GM21360 (cell line): ENCODE measurements around the gene RFX5.

ENCODE experiments used
- ATAC-seq: cut with Tn5 transposase; IDR thresholded peaks from one replicate; pipeline ENCODE4 v1.9.1; 2021; ENCODE audit warnings: mild to moderate bottlenecking, moderate library complexity; ENCODE audit not compliant: unreplicated experiment

The RFX5 gene

DNA sequence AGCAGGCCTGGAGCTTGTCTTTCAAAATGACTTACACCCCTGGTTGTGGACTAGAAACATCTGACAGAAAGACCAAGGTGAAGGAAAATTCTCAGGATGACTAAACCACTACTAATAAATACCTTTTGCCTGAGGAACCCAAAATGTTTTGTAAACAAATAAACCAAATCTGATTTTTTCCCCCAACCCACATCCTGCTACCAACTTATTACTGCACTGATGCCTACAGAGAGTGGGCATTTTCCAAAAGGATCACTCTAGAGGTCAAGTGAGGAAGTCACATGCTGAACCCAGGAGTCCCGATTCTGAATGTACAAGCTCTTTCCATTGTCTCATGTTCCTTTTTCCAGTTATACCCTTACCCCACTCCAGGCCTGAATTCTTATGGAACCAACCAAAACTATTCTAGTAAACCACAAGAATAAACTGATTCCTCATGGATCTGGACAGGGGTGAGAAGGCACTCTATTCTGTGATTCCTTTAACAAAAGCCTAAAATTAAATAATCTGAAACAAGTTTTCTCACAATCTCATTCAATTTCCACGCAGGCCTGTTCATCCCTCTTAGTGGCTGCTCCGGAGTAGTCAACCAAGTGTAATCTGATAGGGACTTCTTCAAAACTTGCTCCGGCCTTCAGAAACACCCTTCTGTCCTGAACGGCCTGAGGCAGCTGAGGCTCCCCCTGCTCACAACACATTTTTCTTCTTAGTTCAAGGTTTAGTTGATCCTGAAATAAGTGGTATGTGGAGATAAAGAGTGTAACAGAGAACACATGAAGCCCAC is 21.2 kb downstream of the RFX5 start:
- ATAC-seq: no peak

DNA sequence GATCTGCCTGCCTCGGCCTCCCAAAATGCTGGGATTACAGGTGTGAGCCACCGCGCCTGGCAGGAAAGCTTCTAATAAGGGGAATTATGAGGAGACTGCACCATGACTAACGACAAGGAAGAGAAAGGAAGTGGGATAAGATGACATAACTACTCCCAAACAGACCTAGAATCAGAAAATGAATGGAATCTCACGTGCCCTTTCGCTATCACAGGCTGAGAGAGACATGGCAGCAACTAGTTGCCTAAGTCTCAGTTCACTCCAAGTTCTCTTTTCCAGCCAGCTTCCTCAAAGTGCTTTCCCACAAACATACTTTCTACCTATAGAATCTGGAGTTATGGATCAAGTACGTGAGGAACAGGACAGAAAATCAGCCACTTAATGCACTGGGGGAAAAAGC is 21.8 kb downstream of the RFX5 start:
- no peak for ATAC-seq

GRCh38 chr1:151324390-151324930 is 22.6 kb downstream of the RFX5 start:
- no peak for ATAC-seq

- ATAC-seq: no peak
These were observed 28.1 kb downstream of the RFX5 start for GRCh38 chr1:151318975-151319374.

DNA sequence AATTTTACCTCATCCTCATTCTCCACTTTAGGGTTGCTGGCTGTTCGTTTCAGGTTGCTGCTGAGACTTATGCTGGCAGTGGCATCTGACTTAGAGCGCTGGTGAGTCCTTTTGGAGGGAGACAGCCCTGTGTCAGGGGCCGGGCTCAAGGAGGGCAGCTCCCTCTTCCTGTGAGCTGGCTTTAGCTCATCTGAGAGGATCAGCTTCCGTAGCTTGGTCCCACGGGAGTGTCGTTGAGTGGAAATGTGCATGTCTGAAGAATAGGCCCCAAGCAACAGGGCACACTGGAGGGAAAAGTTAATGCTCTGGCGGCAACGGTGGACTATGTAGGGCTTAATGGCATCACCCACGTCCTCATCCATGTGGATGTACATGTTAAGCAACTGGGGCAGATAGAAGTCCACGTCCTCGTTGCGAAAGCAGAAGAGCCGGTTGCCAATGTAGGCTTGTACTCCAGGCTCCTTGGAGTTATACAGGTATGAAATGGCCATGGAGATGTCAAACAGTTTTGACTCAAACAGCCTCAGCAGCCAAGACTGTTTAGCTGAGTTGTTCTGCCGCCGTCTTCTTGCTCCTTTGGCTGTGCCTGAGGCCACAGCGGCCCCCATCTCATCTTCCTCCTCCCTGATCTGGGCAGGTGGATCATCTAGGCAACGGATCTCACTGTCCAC is 31.4 kb downstream of the RFX5 start:
- ATAC-seq: no peak

- no peak for ATAC-seq
These were observed 32.7 kb downstream of the RFX5 start for GRCh38 chr1:151314137-151314875.

DNA sequence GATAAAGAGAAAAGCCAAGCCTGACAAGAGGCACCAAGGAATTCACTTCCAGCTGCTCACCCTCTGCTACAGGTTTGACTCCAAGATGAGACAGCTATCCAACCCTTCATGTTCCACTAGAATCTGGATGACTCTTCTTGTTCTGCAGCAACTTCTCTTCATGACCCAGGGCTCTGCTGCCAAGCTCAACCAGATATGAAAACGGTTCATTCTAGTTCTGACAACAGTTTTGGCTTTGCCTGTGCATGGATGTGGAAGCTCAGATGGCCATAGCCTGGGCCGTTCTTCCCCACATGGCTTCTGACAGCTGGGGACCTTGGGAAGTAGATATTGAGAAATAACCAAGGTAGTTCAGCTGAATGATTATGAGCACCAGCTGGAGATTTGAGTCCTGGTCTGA is 33.6 kb downstream of the RFX5 start:
- no peak for ATAC-seq

DNA sequence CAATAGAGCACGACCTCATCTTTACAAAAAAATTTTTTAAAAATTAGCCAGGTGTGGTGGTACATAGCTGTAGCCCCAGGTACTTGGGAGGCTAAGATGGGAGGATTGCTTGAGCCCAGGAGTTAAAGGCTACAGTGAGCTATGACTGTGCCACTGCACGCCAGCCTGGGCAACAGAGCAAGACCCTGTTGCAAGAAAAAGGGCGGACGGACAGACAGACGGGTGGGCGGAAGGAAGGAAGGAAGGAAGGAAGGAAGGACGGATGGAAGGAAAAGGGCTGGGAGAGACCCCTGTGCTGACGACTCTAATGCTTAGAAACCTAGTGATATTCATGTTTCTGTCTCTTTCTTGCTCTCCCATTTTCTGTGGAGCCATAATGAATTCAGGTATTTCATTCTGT is 34.2 kb downstream of the RFX5 start:
- no peak for ATAC-seq

GRCh38 chr1:151312411-151312810 is 34.6 kb downstream of the RFX5 start:
- ATAC-seq: no peak

- ATAC-seq: no peak
These were observed 35.3 kb downstream of the RFX5 start for GRCh38 chr1:151311589-151312331.

- no peak for ATAC-seq
These were observed 36.0 kb downstream of the RFX5 start for GRCh38 chr1:151311011-151311410.

- ATAC-seq: no peak
These were observed 37.2 kb downstream of the RFX5 start for GRCh38 chr1:151309811-151310323.

- no peak for ATAC-seq
These were observed 52.1 kb downstream of the RFX5 start for GRCh38 chr1:151294742-151295462.

- no peak for ATAC-seq
These were observed 54.0 kb downstream of the RFX5 start for GRCh38 chr1:151293093-151293492.

DNA sequence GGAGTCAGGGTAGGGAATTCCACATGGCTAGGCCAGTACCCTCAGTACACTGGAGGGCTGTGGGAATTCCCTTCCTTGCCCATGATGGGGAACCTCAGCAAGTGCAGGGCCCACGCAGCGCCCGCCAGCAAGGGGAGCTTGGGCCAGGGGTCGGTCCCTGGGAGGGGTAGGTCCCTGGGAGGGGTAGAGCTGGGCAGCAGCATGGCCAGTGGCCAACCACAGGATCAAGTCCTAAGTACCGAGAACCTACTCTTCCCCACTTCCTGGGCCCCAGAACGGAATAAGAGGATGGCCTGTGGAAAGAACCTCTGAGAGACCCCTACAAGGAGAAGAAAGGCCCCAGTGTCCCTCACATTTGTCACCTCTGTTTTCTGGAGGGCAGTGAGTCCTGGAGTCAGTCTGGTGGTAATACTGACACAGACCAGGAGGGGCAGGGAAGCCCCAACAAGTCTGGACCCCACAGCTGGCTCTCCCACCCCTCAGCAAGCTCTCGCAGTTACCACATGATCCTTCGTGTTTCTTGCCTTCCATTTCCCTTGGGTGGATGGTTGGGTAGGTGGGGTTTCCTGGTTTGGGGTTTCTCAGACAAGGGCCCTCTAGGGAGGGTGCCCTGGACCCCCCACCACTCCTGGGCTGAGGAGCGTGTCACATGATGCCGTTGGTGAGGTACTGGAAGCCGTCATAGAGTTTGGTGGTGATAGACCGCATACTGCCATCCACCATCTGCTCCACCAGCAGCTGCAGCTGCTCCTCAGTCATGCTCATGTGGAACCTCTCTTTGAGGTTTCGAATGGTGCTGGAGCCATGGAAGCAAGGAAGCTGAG is 54.6 kb downstream of the RFX5 start:
- no peak for ATAC-seq

- ATAC-seq: no peak
These were observed 56.2 kb downstream of the RFX5 start for GRCh38 chr1:151290709-151291303.
